GM21360 (cell line): Measurements from ENCODE around the gene ABCC1.
"Not testable (repeated sequence)": the region's sequence is repeated elsewhere in the genome, so short reads cannot be mapped to it uniquely, and the experiment has no call there.

ENCODE experiments used
- ATAC-seq: cut with Tn5 transposase; IDR thresholded peaks from one replicate; pipeline ENCODE4 v1.9.1; 2021; ENCODE audit warnings: mild to moderate bottlenecking, moderate library complexity; ENCODE audit not compliant: unreplicated experiment

ABCC1 gene

GRCh38 chr16:16148755-16149154 lies 199.3 kb downstream of the ABCC1 start:
- no peak for ATAC-seq

GRCh38 chr16:16149710-16150116 lies 200.3 kb downstream of the ABCC1 start:
- ATAC-seq = no peak

- ATAC-seq = no peak
These were observed 200.9 kb downstream of the ABCC1 start for GRCh38 chr16:16150117-16150877.

- no peak for ATAC-seq
These were observed 201.4 kb downstream of the ABCC1 start for GRCh38 chr16:16150878-16151152.

- ATAC-seq = no peak
These were observed 201.9 kb downstream of the ABCC1 start for GRCh38 chr16:16151315-16151714.

DNA sequence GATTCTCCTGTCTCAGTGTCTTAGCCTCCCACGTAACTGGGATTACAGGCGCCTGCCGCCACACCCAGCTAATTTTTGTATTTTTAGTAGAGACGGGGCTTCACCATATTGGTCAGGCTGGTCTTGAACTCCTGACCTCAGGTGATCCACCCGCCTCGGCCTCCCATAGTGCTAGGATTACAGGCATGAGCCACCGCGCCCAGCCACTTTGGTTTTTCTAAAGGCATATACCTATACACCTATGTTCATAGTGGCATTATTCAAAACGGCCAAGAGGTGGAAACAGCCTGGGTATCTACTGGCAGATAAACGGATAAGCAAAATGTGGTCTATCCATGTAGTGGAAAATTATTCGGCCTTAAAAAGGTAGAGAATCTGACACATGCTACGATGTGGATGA lies 203.6 kb downstream of the ABCC1 start:
- ATAC-seq = not testable (repeated sequence)

- ATAC-seq = no peak
These were observed 205.0 kb downstream of the ABCC1 start for GRCh38 chr16:16154281-16154951.

DNA sequence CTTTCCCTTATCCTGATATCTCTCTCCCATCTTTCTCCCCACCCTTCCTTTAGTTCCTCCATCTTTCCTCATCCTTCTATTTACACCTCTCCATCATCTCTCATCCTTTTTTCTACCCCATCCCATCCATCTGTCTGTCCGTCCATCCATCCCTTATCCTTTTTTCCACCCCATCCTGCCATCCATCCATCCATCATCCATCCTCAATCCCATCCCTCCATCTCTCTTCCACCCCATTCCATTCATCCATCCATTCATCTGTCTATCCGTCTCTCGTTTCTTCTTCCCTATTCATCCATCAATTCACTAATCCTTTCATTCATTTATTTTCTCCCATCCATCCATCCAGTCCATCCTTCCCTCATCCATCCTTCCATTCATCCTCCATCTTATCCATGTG lies 205.8 kb downstream of the ABCC1 start:
- ATAC-seq = no peak

GRCh38 chr16:16157166-16157565 lies 207.8 kb downstream of the ABCC1 start:
- no peak for ATAC-seq

GRCh38 chr16:16158082-16158658 lies 208.8 kb downstream of the ABCC1 start:
- no peak for ATAC-seq

- ATAC-seq = no peak
These were observed 209.4 kb downstream of the ABCC1 start for GRCh38 chr16:16158741-16159374.

DNA sequence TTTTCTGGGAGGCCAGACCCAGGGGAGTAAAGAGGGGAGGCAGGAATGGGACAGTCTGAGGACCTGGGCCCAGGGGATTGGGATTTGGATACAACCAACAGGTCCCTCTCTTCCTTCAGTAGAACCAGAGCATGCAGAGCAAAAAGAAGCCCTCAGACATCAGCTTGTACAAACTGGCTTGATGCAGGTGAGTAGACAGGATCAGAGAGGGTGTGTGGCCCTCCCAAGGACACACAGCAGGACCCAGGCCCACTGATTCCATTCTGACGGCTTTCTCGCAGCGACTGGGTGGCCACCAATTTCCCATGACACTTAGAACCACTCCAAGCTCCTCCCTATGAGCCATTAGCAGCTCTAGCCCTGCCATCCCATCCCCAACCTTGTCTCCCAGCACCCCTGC lies 210.2 kb downstream of the ABCC1 start:
- no peak for ATAC-seq

DNA sequence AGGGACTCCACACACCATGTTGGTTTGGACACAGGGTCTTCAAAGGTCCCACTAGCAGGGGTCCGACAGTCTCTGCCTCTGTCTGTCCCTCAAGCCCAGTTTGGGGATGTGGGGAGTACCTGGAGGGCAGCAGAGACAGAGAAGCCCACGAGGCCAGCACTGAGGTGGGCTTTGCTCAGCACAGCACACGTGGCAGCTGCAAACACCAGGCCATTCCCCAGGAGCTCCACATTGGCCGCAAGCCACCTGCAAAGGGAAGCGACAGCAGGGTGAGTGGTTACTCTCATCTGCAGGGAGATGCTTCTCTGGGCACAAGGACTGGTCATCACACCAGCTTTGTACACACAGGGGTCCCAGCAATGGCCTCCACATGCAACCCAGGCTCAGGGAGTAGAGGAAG lies 211.9 kb downstream of the ABCC1 start:
- no peak for ATAC-seq

DNA sequence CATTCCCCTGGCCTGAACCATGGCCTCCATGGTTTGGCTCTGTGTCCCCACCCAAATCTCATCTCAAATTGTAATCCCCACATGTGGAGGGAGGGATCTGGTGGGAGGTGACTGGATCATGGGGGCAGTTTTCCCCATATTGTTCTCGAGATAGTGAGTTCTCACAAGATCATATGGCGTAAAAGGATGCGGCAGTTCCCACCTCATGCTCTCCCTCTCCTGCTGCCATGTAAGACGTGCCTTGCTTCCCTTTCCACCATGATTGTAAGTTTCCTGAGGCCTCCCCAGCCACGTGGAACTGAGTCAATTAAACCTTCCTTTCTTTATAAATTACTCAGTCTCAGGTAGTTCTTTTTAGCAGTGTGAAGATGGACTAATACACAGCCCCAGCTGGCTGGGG lies 212.4 kb downstream of the ABCC1 start:
- ATAC-seq = not testable (repeated sequence)

- no peak for ATAC-seq
These were observed 213.2 kb downstream of the ABCC1 start for GRCh38 chr16:16162591-16162990.

DNA sequence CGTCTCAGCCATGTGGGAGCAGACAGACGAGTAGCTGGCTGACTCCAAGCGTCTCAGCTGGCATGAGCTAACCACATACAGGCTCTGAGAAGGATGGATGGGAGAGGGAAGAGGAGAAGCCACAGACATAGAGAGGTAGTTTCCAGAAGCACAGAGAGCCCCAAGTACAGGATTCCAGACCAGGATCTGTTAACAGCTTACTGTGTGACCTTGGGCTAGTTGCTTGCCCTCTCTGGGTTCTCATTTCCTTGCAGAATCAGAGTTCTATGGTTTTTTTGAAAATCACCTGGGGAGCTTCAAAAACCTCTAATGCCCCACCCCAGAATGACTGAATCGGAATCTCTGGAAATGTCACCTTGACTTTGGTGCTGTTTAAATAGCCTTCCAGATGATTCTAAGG lies 213.7 kb downstream of the ABCC1 start:
- ATAC-seq = no peak

GRCh38 chr16:16163571-16163970 lies 214.2 kb downstream of the ABCC1 start:
- no peak for ATAC-seq

GRCh38 chr16:16164243-16164642 lies 214.8 kb downstream of the ABCC1 start:
- no peak for ATAC-seq

DNA sequence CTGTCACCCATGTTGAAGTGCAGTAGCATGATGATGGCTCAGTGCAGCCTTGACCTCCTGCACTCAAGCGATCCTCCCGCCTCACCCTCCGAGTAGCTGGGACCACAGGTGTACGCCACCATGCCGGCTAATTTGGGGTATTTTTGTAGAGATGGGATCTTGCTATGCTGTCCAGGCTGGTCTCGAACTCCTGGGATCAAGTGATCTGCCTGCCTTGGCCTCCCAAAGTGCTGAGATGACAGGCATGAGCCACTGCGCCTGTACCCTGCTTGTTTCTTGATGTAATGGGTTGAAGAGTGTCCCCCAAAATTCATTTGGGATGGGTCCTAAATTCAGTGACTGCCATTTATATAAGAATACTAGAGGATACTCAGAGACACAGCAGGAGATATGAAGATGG lies 216.7 kb downstream of the ABCC1 start:
- ATAC-seq = no peak

DNA sequence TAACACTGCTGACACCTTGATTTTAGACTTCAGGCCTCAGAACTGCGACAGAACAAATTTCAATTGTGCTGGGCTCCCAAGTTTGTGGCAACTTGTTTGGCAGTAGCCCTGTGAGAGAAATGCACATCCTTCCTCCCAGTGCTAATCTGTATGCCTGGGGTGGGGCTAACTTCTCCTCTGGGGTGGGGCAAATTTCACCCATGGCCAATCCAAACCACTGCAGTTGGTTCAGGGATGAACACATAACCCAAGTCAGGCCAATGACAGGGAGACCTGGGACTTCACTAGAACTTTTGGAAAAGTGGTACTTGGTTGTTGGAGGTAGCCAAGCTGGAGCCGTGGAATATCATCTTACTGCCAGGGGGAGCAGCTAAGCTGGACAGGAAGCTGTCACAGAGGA lies 217.5 kb downstream of the ABCC1 start:
- ATAC-seq = no peak

- ATAC-seq = no peak
These were observed 218.5 kb downstream of the ABCC1 start for GRCh38 chr16:16167927-16168326.

DNA sequence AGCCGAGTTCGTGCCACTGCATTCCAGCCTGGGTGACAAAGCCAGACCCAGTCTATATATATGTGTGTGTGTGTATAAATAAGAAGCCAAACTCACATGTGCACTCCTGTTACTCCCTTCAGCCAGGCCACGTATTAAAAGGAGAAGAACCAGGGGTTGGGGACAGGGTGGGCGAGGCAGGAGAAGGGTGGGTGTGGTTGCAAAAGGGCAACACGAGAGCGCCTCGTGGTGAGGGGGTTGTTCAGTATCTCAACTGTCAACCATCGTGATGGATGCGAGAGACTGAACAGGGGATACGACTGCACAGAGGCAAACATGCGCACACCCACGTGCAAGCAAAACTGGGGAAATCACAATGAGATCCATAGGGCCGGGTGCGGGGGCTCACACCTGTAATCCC lies 219.0 kb downstream of the ABCC1 start:
- no peak for ATAC-seq
